ENCODE measurements around the gene PDZD2. TPM values are rescaled to one million over a fixed set of nuclear protein-coding genes. Genes with fewer than 3 reads are reported as not detected.
A peak's percentile ranks its signal among the peaks of the same experiment; 100 is the strongest.

The PDZD2 gene
- total RNA-seq, 1 donor from 2014 or later: 70.9 TPM

DNA sequence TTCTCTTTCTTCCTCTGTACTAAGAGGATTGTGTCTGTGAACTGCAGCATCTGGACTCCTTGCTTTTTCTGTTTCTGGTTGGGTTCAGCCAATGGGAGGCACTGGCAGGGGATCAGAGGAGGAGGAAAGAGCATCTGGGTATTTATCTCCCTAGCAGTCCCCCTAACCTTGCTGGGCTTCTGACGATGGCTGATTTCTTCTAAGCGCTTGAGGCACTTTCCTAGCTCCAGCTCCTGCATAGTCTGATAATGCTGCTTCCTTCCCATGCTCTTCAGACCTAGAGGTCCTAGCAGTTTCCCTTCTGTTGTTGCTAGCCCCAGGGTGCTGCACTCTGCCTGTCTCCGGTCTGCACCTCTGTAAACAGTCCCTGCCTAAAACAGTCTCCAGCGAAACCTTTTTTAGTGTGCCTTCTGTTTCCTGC lies 225.1 kb downstream of the PDZD2 start:
- DNase-seq: no peak
- ATAC-seq: no peak
- Histone ChIP-seq H3K4me3 (no peak overlapping the region), H3K36me3 (no peaks in the 10 kb centered on the region), H3K27me3 (no peaks in the 10 kb centered on the region), H3K9me3 (peaks cover 5% of the 10 kb centered on the region), H3K4me1 (no peaks in the 10 kb centered on the region), H3K27ac (no peak overlapping the region)
- intact Hi-C loops (cut with DNase I): no loop called here
- no peak for TF ChIP-seq CTCF (IDR thresholded peaks at IDR 0.05)

GRCh38 chr5:31866166-31866565 lies 227.2 kb downstream of the PDZD2 start:
- no peaks in the 10 kb centered on the region for H3K9me3 ChIP-seq
- no peaks in the 10 kb centered on the region for H3K4me1 ChIP-seq
- H3K36me3 ChIP-seq: no peaks in the 10 kb centered on the region
- no peaks in the 10 kb centered on the region for H3K27me3 ChIP-seq
- no peak overlapping the region for H3K27ac ChIP-seq
- ATAC-seq (no peak), DNase-seq (no peak)
- intact Hi-C loops (cut with DNase I): no loop called here
- TF ChIP-seq CTCF (IDR thresholded peaks at IDR 0.05): no peak
- H3K4me3 ChIP-seq: no peak overlapping the region

DNA sequence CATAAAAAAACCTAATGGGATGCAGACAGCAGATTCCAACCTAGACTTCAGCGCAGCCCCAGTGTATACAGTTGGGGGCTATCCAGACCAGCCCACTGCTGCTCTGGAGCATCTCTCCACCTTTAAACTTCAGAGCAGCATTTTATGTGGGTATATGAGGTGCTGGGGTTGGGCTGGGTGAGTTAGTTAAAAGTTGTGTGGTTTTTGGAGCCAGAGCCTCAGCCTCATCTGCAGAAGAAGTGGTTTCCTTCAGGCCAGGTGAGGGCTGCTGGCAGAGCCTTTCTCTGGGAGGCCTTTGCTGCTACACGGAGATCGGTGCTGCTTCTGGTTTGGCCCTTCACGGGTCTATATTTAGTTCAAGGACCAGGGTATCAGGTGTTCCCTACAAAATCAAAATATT lies 228.3 kb downstream of the PDZD2 start:
- Histone ChIP-seq H3K4me3 (no peak overlapping the region), H3K27ac (no peak overlapping the region), H3K36me3 (no peaks in the 10 kb centered on the region), H3K4me1 (no peaks in the 10 kb centered on the region), H3K9me3 (no peaks in the 10 kb centered on the region), H3K27me3 (no peaks in the 10 kb centered on the region)
- no peak for ATAC-seq
- no peak for TF ChIP-seq CTCF (IDR thresholded peaks at IDR 0.05)
- no peak for DNase-seq
- intact Hi-C loops (cut with DNase I): no loop called here

- Histone ChIP-seq H3K4me1 (peaks cover under 1% of the 10 kb centered on the region), H3K27ac (no peak overlapping the region), H3K36me3 (no peaks in the 10 kb centered on the region), H3K4me3 (no peak overlapping the region), H3K9me3 (no peaks in the 10 kb centered on the region), H3K27me3 (no peaks in the 10 kb centered on the region)
- no peak for TF ChIP-seq CTCF (IDR thresholded peaks at IDR 0.05)
- intact Hi-C loops (cut with DNase I): no loop called here
- ATAC-seq (no peak), DNase-seq (no peak)
Observed at GRCh38 chr5:31880449-31880848, 241.5 kb downstream of the PDZD2 start.

- Histone ChIP-seq H3K27me3 (no peaks in the 10 kb centered on the region), H3K4me3 (no peak overlapping the region), H3K9me3 (no peaks in the 10 kb centered on the region), H3K27ac (no peak overlapping the region), H3K4me1 (peaks cover 16% of the 10 kb centered on the region), H3K36me3 (no peaks in the 10 kb centered on the region)
- ATAC-seq (no peak), DNase-seq (no peak)
- intact Hi-C loops (cut with DNase I): no loop called here
- TF ChIP-seq CTCF (IDR thresholded peaks at IDR 0.05): no peak
Observed at GRCh38 chr5:31884896-31885295, 246.0 kb downstream of the PDZD2 start.

GRCh38 chr5:31886206-31886605 lies 247.3 kb downstream of the PDZD2 start:
- DNase-seq (no peak), ATAC-seq (peak; percentile 21)
- intact Hi-C loops (cut with DNase I): no loop called here
- Histone ChIP-seq H3K27ac (peak overlapping the region; percentile 60), H3K36me3 (no peaks in the 10 kb centered on the region), H3K27me3 (no peaks in the 10 kb centered on the region), H3K4me3 (no peak overlapping the region), H3K9me3 (no peaks in the 10 kb centered on the region), H3K4me1 (peaks cover 16% of the 10 kb centered on the region)
- no peak for TF ChIP-seq CTCF (IDR thresholded peaks at IDR 0.05)

Data from upper lobe of right lung (tissue), 1 donor.